Stimulated activated naive B cell treated with anti-CD40 and anti-IgM and Interleukin-4, amounts not matched to agents 10 μg/mL and 1 μg/mL and 100 μg/mL, for 72 hours (primary cell): ENCODE results near the gene EIF5B.
"Not testable (repeated sequence)": the region's sequence is repeated elsewhere in the genome, so short reads cannot be mapped to it uniquely, and the experiment has no call there.

Source experiments
- ATAC-seq, 2 donors: fragments of 150-1000 bp; cut with Tn5 transposase; replicated peaks; 2 replicates each; pipeline ENCODE4 v1.10.0; 2021; ENCODE audit warnings: moderate library complexity in 1 of 2
- DNase-seq: peaks from one replicate; pipeline ENCODE4 v3.0.0; 2021
- H3K27ac Mint-ChIP-seq: one replicate; pipeline ENCODE4 v1.8.0; 2022; ENCODE audit warnings: mild to moderate bottlenecking, mixed read lengths
- H3K27me3 Mint-ChIP-seq, 2 donors: one replicate each; pipeline ENCODE4 v1.8.0; 2022; ENCODE audit warnings: mixed read lengths in 2 of 2
- H3K36me3 Mint-ChIP-seq, 2 donors: one replicate each; pipeline ENCODE4 v1.8.0; 2022; ENCODE audit warnings: mixed read lengths in 2 of 2, mild to moderate bottlenecking in 1 of 2
- H3K4me1 Mint-ChIP-seq, 2 donors: one replicate each; pipeline ENCODE4 v1.8.0; 2022; ENCODE audit warnings: mixed read lengths in 2 of 2, mild to moderate bottlenecking in 1 of 2
- H3K4me3 Mint-ChIP-seq, 2 donors: one replicate each; pipeline ENCODE4 v1.8.0; 2022; ENCODE audit warnings: mild to moderate bottlenecking in 2 of 2, mixed read lengths in 2 of 2, moderate library complexity in 1 of 2
- H3K9me3 Mint-ChIP-seq, 2 donors: one replicate each; pipeline ENCODE4 v1.8.0; 2022; ENCODE audit warnings: mixed read lengths in 2 of 2, mild to moderate bottlenecking in 1 of 2

EIF5B gene

GRCh38 chr2:99346218-99346617, 9.0 kb downstream of the EIF5B start:
- DNase-seq (no peak), ATAC-seq (no peak)
- H3K9me3 Mint-ChIP-seq = no peaks in the 10 kb centered on the region
- H3K27me3 Mint-ChIP-seq = no peaks in the 10 kb centered on the region
- peaks cover 6 to 36% of the 10 kb centered on the region in 2 donors for H3K36me3 Mint-ChIP-seq
- H3K4me1 Mint-ChIP-seq = peaks cover 38 to 81% of the 10 kb centered on the region in 2 donors
- H3K27ac Mint-ChIP-seq = no peak overlapping the region
- H3K4me3 Mint-ChIP-seq = no peak overlapping the region

- Mint-ChIP-seq H3K4me3 (peak overlapping the region; percentile 15 to 17), H3K27me3 (no peaks in the 10 kb centered on the region), H3K36me3 (peaks cover 8 to 33% of the 10 kb centered on the region in 2 donors), H3K27ac (peak overlapping the region; percentile 42), H3K9me3 (no peaks in the 10 kb centered on the region), H3K4me1 (peaks cover 34 to 78% of the 10 kb centered on the region in 2 donors)
- DNase-seq (no peak), ATAC-seq (peak; percentile 90 to 93)
These were observed 11.0 kb downstream of the EIF5B start for GRCh38 chr2:99348173-99348572.

DNA sequence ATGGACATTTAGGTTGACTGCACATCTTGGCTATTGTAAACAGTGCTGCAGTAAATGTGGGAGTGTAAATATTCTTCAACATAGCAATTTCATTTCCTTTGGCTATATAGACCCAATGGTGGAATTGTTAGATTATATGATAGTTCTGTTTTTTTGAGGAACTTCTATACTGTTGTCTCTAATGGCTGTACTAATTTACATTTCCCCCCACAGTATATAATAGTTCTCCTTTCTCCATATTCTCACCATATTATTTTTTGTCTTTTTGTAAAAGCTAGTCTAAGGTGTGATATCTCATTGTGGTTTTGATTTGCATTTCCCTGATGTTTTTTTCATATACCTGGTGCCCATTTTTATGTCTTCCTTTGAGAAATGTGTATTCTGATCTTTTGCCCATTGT, 13.0 kb downstream of the EIF5B start:
- no peak for ATAC-seq
- Mint-ChIP-seq H3K27ac (no peak overlapping the region), H3K9me3 (no peaks in the 10 kb centered on the region), H3K4me1 (peaks cover 32 to 76% of the 10 kb centered on the region in 2 donors), H3K36me3 (peaks cover 10 to 29% of the 10 kb centered on the region in 2 donors), H3K27me3 (no peaks in the 10 kb centered on the region), H3K4me3 (peak overlapping the region in 1 of 2 donors; percentile 40)
- DNase-seq = no peak

- Mint-ChIP-seq H3K27ac (no peak overlapping the region), H3K4me1 (peaks cover 26 to 75% of the 10 kb centered on the region in 2 donors), H3K4me3 (no peak overlapping the region)
These were observed 16.9 kb downstream of the EIF5B start for GRCh38 chr2:99354070-99354469.

DNA sequence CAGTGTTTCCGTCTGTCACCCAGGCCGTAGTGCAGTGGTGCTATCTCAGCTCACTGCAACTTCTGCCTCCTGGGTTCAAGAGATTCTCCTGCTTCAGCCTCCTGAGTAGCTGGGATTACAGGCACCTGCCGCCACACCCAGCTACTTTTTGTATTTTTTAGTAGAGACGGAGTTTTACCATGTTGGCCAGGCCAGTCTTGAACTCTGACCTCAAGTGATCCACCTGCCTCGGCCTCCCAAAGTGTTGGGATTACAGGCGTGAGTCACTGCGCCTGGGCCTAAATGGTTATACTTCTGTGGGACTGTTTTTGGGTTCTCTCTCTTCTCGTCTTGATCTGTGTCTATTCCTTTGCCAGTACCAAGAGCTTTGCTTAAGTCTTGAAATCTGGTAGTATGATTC, 17.6 kb downstream of the EIF5B start:
- H3K4me3 Mint-ChIP-seq, H3K27me3 Mint-ChIP-seq, H3K27ac Mint-ChIP-seq, H3K9me3 Mint-ChIP-seq, ATAC-seq, DNase-seq: not testable (repeated sequence)
- Mint-ChIP-seq H3K4me1 (peaks cover 23 to 69% of the 10 kb centered on the region in 2 donors), H3K36me3 (peaks cover 14 to 17% of the 10 kb centered on the region in 2 donors)

More at GRCh38 chr2:99354070-99354469, 16.9 kb downstream of the EIF5B start:
- H3K36me3 Mint-ChIP-seq = peaks cover 14 to 16% of the 10 kb centered on the region in 2 donors
- no peak for ATAC-seq
- no peaks in the 10 kb centered on the region for H3K27me3 Mint-ChIP-seq
- no peak for DNase-seq
- no peaks in the 10 kb centered on the region for H3K9me3 Mint-ChIP-seq

GRCh38 chr2:99356853-99357252, 19.7 kb downstream of the EIF5B start:
- Mint-ChIP-seq H3K9me3 (no peaks in the 10 kb centered on the region), H3K4me1 (peaks cover 16 to 56% of the 10 kb centered on the region in 2 donors), H3K27ac (no peak overlapping the region), H3K36me3 (peaks cover 18 to 30% of the 10 kb centered on the region in 2 donors), H3K27me3 (no peaks in the 10 kb centered on the region), H3K4me3 (no peak overlapping the region)
- ATAC-seq = no peak
- DNase-seq = no peak

DNA sequence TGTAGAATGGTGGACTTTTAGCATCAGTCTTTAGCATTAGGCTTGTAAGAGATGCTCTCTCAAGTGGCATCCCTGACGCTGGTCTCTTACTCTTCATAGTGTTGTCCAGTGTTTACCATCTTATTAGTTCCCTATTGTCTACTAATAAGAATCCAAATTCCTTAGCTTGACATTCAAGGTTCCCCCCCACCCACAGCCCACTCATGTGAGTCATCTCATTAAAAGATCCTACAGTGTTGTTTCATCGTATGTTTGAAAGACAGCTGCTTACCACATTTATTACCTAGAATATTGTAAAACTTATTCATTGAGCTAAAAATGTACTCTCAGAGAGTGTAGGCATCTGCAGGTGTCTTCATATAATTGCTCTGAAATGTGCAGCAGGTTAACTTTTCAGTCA, 28.5 kb downstream of the EIF5B start:
- Mint-ChIP-seq H3K27me3 (no peaks in the 10 kb centered on the region), H3K4me3 (no peak overlapping the region), H3K4me1 (peaks cover 0 to 5% of the 10 kb centered on the region in 2 donors), H3K27ac (no peak overlapping the region), H3K36me3 (peaks cover 24 to 45% of the 10 kb centered on the region in 2 donors), H3K9me3 (no peaks in the 10 kb centered on the region)
- ATAC-seq = no peak
- no peak for DNase-seq

GRCh38 chr2:99368854-99369253, 31.7 kb downstream of the EIF5B start:
- not testable (repeated sequence) for H3K4me3 Mint-ChIP-seq, DNase-seq, ATAC-seq, H3K4me1 Mint-ChIP-seq, H3K9me3 Mint-ChIP-seq, H3K27me3 Mint-ChIP-seq, H3K27ac Mint-ChIP-seq
- H3K36me3 Mint-ChIP-seq = peaks cover 28 to 53% of the 10 kb centered on the region in 2 donors

DNA sequence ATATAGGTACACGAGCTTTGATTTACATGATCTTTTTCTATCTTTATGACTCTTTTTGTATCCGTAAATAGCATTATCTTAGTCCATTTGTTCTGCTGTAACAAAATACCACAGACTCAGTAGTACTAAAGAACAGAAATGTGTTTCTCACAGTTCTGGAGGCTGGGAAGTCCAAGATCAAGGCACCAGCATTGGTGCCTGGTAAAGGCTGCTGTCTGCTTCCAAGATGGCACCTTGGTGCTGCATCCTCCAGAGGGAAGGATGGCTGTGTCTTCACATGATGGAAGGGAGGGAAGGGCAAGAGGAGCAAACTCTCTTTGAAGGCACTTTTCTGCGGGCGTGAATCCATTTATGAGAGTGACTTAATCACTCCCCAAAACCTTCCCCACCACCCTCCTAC, 36.0 kb downstream of the EIF5B start:
- Mint-ChIP-seq H3K9me3 (peaks cover 1 to 8% of the 10 kb centered on the region in 2 donors), H3K36me3 (peaks cover 32 to 66% of the 10 kb centered on the region in 2 donors), H3K4me1 (no peaks in the 10 kb centered on the region), H3K4me3 (no peak overlapping the region), H3K27ac (peak overlapping the region; percentile 20), H3K27me3 (no peaks in the 10 kb centered on the region)
- ATAC-seq = no peak
- DNase-seq = no peak

DNA sequence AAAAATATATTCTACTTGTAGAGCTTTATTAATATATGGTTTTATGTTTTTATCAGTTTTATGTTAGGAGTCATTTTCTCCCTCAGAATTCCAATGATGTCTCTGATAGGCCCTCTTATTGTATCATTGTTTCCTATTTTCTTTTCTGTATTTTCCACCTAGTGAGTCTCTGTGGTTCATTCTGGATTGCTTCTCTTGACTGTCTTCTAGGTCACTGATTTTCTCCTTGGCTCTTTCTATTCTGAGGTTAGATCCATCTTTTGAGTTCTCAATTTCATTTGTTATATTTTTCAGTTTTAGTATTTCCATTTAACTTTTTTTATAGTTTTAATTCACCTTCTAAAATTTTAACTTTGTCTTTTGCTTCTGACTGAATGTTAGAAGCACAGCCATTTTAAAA, 37.6 kb downstream of the EIF5B start:
- Mint-ChIP-seq H3K27ac (no peak overlapping the region), H3K9me3 (peaks cover 1 to 8% of the 10 kb centered on the region in 2 donors), H3K27me3 (no peaks in the 10 kb centered on the region), H3K36me3 (peaks cover 33 to 69% of the 10 kb centered on the region in 2 donors), H3K4me3 (no peak overlapping the region), H3K4me1 (no peaks in the 10 kb centered on the region)
- DNase-seq (no peak), ATAC-seq (no peak)

DNA sequence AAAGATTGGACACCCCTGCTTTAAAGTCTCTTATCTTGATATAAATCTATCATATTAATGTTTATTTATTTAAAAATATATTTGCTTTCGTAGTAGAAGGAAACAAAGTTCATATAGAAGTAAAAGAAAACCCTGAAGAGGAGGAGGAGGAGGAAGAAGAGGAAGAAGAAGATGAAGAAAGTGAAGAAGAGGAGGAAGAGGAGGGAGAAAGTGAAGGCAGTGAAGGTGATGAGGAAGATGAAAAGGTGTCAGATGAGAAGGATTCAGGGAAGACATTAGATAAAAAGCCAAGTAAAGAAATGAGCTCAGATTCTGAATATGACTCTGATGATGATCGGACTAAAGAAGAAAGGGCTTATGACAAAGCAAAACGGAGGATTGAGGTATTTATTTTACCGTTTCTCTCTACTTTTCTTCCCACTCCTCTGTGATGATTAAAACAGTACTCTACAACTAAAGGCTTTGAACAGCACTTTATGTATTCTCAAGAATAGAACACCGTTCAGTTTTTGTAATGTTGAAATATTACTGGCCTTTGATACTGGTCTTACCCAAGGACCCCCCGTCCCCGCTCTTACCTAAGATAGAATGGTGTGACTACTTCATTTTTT, 39.2 kb downstream of the EIF5B start:
- peaks cover 44 to 74% of the 10 kb centered on the region in 2 donors for H3K36me3 Mint-ChIP-seq
- peaks cover 1 to 8% of the 10 kb centered on the region in 2 donors for H3K9me3 Mint-ChIP-seq
- no peaks in the 10 kb centered on the region for H3K27me3 Mint-ChIP-seq
- no peak overlapping the region for H3K4me3 Mint-ChIP-seq
- ATAC-seq = no peak
- DNase-seq = no peak
- peaks cover 4 to 8% of the 10 kb centered on the region in 2 donors for H3K4me1 Mint-ChIP-seq
- H3K27ac Mint-ChIP-seq = no peak overlapping the region

DNA sequence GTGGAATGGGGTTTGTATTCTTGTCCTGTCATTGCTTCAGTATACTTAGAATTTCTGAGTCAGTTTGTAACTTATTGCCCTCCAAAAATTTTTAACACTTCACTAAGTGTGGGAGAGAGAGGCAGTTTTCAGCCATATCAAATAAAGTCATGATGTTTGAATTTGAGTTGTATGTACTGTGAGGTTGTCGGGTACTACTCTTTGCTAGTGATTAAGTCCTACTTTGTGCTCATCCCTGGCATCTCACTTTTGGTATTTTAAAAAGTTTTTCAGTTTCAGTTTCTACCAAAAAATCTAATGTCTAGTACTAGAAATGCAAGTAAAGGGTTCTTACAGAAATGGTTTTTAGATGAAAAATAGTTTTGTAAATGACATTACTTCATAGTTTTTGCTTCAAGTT, 40.7 kb downstream of the EIF5B start:
- Mint-ChIP-seq H3K4me1 (peaks cover 4 to 8% of the 10 kb centered on the region in 2 donors), H3K4me3 (no peak overlapping the region), H3K9me3 (peaks cover 0 to 4% of the 10 kb centered on the region in 2 donors), H3K27me3 (no peaks in the 10 kb centered on the region), H3K36me3 (peaks cover 37 to 69% of the 10 kb centered on the region in 2 donors), H3K27ac (no peak overlapping the region)
- ATAC-seq (no peak), DNase-seq (no peak)

DNA sequence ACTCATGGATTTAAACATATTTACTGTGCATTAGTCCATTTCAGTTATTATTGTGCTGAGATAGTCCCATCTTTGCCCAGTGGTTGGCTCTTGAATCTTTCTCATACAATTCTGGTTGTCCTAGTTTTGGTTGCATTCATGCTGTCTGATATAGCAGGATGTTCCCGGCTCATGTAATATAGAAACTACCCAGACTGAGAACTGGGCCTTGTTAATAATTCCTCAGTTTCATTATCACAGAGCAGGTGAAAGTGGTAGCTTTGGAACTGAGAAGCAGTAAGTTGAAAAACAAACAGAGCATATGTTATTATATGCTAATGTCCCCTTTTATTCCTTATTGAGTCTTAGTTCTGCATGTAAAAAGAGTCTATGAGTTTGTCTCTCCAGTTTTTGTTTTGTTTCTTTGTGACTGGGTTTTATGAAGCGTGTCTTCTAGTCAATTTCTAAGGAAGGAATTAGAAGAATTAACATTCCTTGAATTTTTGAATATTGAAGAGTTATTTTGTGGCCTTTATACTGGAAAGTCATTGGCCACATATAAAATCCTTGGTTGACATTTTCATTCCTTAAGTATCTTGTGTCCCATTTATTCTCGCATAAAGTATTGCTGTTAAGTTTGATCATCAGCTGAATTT, 43.3 kb downstream of the EIF5B start:
- Mint-ChIP-seq H3K36me3 (peaks cover 33 to 58% of the 10 kb centered on the region in 2 donors), H3K4me1 (peaks cover 4 to 8% of the 10 kb centered on the region in 2 donors), H3K9me3 (no peaks in the 10 kb centered on the region), H3K4me3 (no peak overlapping the region), H3K27ac (no peak overlapping the region), H3K27me3 (no peaks in the 10 kb centered on the region)
- DNase-seq = no peak
- peak in 1 of 2 donors; percentile 27 for ATAC-seq

- Mint-ChIP-seq H3K4me1 (peaks cover 4 to 8% of the 10 kb centered on the region in 2 donors), H3K27ac (no peak overlapping the region), H3K4me3 (no peak overlapping the region), H3K9me3 (no peaks in the 10 kb centered on the region), H3K36me3 (peaks cover 30 to 57% of the 10 kb centered on the region in 2 donors), H3K27me3 (no peaks in the 10 kb centered on the region)
- ATAC-seq (no peak), DNase-seq (no peak)
These were observed 45.0 kb downstream of the EIF5B start for GRCh38 chr2:99382143-99382542.

DNA sequence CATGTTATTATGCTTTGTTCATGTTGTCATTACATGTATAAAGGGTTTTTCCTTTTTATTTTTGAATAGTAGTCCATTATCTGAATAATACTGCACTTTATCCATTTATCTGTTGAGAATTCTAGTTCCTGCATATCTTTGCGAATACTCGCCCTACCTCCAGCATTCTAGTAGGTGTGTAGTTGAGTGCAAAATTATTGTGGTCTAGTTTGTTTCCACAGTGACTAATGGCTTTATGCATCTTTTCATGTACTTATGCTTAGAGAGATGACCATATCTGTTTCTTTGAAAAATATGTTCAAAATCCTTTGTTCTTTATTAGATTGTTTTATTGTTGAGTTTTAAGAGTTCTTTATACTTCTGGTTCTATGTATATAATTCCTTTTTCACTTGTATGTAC, 48.8 kb downstream of the EIF5B start:
- Mint-ChIP-seq H3K27me3 (no peaks in the 10 kb centered on the region), H3K4me1 (peaks cover 0 to 7% of the 10 kb centered on the region in 2 donors), H3K9me3 (no peaks in the 10 kb centered on the region), H3K27ac (peak overlapping the region; percentile 52), H3K4me3 (no peak overlapping the region), H3K36me3 (peaks cover 26 to 51% of the 10 kb centered on the region in 2 donors)
- ATAC-seq (no peak), DNase-seq (no peak)
